ENCODE data around the gene EBF3.

Gene EBF3

GRCh38 chr10:129958629-129959543 lies 5.2 kb downstream of the EBF3 start:
- DNase-seq = no peak

GRCh38 chr10:129958148-129958628 lies 5.9 kb downstream of the EBF3 start:
- DNase-seq = no peak

- DNase-seq = no peak
These were observed 7.0 kb downstream of the EBF3 start for GRCh38 chr10:129956876-129957673.

GRCh38 chr10:129956286-129956670 lies 7.8 kb downstream of the EBF3 start:
- DNase-seq = no peak

DNA sequence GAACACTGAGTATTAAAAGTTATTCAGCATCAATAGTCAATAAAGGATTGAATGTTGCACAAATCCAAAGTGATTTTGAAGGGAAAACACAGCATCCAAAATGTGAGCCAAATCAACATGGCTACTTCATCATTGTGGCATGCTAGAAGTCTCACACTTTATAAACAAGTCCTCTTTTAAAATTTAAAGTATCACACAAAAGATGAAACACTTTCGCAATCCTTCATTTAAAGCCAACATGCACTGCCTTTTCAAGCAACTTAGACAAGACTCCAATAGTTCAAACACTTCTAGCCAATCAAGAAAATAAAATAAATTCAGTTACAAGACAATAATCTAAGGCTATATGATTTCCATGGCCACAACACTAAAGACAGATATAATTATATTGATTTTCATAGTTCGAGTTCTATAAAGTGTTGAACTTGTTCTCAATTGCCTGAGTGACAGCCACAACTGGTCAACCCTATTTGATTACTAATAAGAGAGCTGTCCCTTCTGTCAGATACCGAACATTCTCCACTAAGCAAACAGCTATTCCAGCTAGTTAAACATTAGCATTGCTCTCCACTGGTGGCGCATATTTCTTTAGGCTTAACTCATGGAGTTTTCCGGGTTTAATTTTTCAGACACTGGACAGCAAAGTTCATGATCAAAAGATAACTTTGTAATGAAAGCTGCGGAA lies 8.3 kb downstream of the EBF3 start:
- no peak for DNase-seq

DNA sequence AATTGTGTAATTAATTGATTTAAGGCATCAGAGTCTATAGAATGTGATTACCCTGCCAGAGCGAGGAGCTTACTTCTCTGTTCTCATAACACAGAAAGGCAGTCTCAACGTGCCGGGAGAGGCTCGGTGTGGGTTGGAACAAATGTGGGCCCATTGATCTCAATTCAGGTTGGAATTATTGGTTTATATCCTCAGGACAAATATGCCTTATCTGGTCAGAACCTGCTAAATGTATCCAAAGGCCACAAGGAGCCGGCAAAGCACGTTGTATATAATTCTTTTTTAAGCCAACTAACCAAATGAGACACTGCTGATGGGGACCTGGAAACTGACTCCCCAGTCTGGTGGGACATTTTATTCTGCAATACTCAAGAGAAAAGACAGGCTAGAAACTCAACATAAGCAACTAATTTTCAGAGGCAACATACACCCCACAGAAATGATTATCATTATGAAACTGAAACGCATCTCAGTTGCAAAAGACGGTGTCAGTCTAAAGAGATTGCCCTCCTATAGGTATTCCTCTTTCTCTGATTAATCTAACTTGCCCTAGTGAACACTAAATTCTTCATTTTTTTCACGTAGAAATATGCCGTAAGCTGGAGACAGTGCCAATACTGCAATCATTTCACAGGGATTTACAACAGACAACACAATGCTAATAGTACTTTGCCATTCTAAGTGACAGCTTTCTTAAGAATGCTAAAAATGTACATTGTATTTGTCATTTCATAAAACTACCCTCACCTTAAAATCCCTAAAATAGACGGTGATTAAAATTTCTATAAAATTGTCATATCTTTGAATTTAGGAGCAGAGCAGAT lies 9.4 kb downstream of the EBF3 start:
- DNase-seq = no peak

GRCh38 chr10:129953119-129954051 lies 10.7 kb downstream of the EBF3 start:
- no peak for DNase-seq

- no peak for DNase-seq
These were observed 11.5 kb downstream of the EBF3 start for GRCh38 chr10:129952378-129953118.

DNA sequence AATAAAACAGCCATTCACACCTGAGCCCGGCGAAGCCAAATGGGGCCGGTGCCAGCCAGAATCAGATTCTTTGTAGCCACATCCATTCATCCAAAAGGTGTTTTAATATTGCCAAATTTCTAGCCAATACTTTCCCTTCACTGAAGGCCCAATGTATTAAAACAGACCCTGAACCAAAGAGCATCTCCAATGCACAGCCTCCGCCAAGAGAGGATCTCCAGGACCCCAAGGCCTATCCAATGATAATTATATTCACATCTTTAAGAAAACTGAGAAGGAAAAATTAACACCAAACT lies 12.2 kb downstream of the EBF3 start:
- no peak for DNase-seq

DNA sequence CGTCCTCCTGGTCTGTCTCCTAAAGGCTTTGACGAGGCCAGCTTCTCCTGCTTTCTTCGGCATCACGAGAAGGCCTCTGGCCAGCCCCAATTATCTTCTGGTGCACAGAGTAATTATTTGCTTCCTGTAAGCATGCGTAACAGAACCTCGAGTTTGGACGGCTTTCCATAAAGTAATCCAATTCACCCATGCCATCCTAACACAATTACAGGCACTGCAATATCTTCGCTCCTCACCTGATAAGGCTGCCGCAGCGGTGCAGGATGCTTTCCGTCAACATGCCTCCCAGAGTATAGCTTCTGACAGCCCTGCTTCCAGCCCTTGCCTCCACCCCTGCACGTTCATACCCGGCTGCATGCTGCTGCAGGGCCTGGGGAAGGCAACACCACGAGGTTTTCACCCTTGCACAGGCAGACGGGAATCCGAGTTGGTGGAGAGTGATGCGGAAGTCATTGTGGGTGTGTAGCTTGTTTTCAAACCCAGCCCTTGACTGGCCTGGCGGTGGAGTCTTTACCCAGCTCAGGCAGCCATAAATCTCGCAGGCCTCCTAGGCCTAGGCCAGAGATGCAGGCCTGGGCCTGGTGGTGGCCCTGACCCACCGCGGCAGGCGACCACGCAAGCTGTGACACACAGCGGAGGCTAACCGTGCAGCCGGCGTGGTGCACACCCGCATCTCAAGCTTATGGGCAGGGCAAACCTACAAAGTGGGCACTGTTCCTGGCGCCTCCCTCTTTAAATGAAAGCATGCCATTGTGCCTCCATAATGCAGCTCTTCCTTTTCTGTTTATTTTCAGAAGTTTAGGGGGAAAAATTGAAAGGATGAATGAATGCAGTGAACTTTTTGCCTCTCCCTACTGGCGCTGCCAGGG lies 12.7 kb downstream of the EBF3 start:
- DNase-seq = no peak

- no peak for DNase-seq
These were observed 13.4 kb downstream of the EBF3 start for GRCh38 chr10:129950676-129951075.

GRCh38 chr10:129949891-129950291 lies 14.2 kb downstream of the EBF3 start:
- DNase-seq = no peak

- no peak for DNase-seq
These were observed 14.7 kb downstream of the EBF3 start for GRCh38 chr10:129949411-129949810.

- no peak for DNase-seq
These were observed 17.2 kb downstream of the EBF3 start for GRCh38 chr10:129946859-129947258.

DNA sequence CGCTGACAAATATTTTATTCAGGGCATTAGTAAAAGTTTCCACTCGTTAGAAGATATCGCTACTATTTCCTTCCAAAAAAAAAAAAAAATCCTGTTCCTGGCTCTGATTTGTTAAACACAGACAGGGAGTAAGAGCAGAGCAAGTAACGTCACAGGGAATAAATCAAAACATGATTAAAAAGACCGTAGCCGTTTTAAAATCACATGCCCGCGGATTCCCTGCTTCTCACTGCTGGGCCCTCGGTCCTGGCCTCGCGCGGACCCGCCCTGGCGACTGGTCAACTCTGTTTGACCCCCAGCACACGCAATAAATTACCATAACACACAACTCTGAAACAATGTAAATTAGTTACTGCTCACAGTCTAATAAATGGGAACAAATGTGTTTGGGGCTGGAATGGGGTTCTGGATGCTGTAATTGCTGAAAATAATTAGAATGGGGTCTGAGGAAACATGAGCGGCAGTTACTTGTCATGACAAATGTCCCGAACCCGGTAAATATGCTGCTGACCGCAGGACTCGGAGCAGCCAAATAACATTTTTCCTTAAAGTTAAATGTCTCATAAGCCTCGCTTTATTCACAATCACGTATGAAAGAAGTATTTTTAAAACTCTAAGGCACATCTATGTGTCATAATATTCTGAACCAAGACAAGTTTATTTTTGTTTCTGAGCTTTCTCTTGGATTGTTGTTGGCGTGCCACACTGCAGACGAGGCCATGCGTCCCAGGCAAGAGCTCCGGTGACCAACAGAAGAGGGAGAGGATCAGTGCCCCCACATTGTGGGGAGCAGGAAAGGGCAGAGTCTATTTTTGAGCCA lies 17.9 kb downstream of the EBF3 start:
- DNase-seq = no peak

- no peak for DNase-seq
These were observed 18.5 kb downstream of the EBF3 start for GRCh38 chr10:129945526-129945925.

- no peak for DNase-seq
These were observed 19.0 kb downstream of the EBF3 start for GRCh38 chr10:129945064-129945463.

GRCh38 chr10:129944456-129944855 lies 19.6 kb downstream of the EBF3 start:
- DNase-seq = no peak
